ENCODE measurements around the gene IKZF2. TPM values are rescaled to one million over a fixed set of nuclear protein-coding genes. Genes with fewer than 3 reads are reported as not detected.
A peak's percentile ranks its signal among the peaks of the same experiment; 100 is the strongest.

The IKZF2 gene
- total and polyA plus RNA-seq, 10 of the 15 experiments (the other 5 are each of a cell fraction or from before 2014, with no cell fraction given): 15.2 to 266 (median 87.2) TPM

- TF ChIP-seq, protein P1, sequence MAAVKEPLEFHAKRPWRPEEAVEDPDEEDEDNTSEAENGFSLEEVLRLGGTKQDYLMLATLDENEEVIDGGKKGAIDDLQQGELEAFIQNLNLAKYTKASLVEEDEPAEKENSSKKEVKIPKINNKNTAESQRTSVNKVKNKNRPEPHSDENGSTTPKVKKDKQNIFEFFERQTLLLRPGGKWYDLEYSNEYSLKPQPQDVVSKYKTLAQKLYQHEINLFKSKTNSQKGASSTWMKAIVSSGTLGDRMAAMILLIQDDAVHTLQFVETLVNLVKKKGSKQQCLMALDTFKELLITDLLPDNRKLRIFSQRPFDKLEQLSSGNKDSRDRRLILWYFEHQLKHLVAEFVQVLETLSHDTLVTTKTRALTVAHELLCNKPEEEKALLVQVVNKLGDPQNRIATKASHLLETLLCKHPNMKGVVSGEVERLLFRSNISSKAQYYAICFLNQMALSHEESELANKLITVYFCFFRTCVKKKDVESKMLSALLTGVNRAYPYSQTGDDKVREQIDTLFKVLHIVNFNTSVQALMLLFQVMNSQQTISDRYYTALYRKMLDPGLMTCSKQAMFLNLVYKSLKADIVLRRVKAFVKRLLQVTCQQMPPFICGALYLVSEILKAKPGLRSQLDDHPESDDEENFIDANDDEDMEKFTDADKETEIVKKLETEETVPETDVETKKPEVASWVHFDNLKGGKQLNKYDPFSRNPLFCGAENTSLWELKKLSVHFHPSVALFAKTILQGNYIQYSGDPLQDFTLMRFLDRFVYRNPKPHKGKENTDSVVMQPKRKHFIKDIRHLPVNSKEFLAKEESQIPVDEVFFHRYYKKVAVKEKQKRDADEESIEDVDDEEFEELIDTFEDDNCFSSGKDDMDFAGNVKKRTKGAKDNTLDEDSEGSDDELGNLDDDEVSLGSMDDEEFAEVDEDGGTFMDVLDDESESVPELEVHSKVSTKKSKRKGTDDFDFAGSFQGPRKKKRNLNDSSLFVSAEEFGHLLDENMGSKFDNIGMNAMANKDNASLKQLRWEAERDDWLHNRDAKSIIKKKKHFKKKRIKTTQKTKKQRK (IDR thresholded peaks at IDR 0.05; ENCODE audit: low read depth, low read length): no peak
- TF ChIP-seq ATF3 (IDR thresholded peaks at IDR 0.05; ENCODE audit: borderline replicate concordance, extremely low read depth, low read depth, low read length) (no peak), HDAC2 (IDR thresholded peaks at IDR 0.05) (no peak), CBX3 (IDR thresholded peaks at IDR 0.05; ENCODE audit: borderline replicate concordance, low read depth) (no peak), IKZF1 (conservative IDR thresholded peaks at IDR 0.05) (peak; percentile 74), RELB (IDR thresholded peaks at IDR 0.05; ENCODE audit: low read depth) (peak; percentile 59; the same call in 1 of the 2 replicates), JUNB (IDR thresholded peaks at IDR 0.05) (peak; percentile 99), SKIL (IDR thresholded peaks at IDR 0.05; ENCODE audit: low read depth, poor library complexity, severe bottlenecking) (peak; percentile 92), ZNF592 (IDR thresholded peaks at IDR 0.05) (no peak), PAX8 (IDR thresholded peaks at IDR 0.05) (no peak), YBX1 (IDR thresholded peaks at IDR 0.05) (no peak), TCF7 (IDR thresholded peaks at IDR 0.05; ENCODE audit: borderline replicate concordance) (peak; percentile 41; the same call in 1 of the 2 replicates), SREBF2 (IDR thresholded peaks at IDR 0.05; ENCODE audit: low read length) (no peak), NRF1 (conservative IDR thresholded peaks at IDR 0.05; ENCODE audit: low read depth, low read length) (no peak), FOXM1 (IDR thresholded peaks at IDR 0.05; ENCODE audit: low read depth, low read length) (peak; percentile 99), RAD21 (IDR thresholded peaks at IDR 0.05; ENCODE audit: insufficient read depth, low read depth, low read length) (no peak)
- TF ChIP-seq, protein P2, sequence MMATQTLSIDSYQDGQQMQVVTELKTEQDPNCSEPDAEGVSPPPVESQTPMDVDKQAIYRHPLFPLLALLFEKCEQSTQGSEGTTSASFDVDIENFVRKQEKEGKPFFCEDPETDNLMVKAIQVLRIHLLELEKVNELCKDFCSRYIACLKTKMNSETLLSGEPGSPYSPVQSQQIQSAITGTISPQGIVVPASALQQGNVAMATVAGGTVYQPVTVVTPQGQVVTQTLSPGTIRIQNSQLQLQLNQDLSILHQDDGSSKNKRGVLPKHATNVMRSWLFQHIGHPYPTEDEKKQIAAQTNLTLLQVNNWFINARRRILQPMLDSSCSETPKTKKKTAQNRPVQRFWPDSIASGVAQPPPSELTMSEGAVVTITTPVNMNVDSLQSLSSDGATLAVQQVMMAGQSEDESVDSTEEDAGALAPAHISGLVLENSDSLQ (IDR thresholded peaks at IDR 0.05): no peak
Measured at GRCh38 chr2:213015387-213016165, 135.8 kb downstream of the IKZF2 start (continued).

All from GM12878 (cell line).